Measurements from ENCODE around the gene NAALADL2.

- TF ChIP-seq CTCF (IDR thresholded peaks at IDR 0.05; ENCODE audit: control extremely low read depth in 1 of 3, insufficient read depth in 1 of 3, low read depth in 1 of 3, low read length in 3 of 3) = no peak
- no peak for TF ChIP-seq TEAD4 (IDR thresholded peaks at IDR 0.05; ENCODE audit: low read depth, low read length)
- no peak for TF ChIP-seq EGR1 (IDR thresholded peaks at IDR 0.05; ENCODE audit: borderline replicate concordance, low read depth, low read length)
- TF ChIP-seq POU5F1 (IDR thresholded peaks at IDR 0.05; ENCODE audit: low read depth, low read length) = no peak
- TF ChIP-seq HDAC6 (IDR thresholded peaks at IDR 0.05; ENCODE audit: low read depth, low read length) = no peak
- no peak for TF ChIP-seq BRCA1 (IDR thresholded peaks at IDR 0.05; ENCODE audit: low read depth, low read length)
- TF ChIP-seq MAX (IDR thresholded peaks at IDR 0.05) = no peak
- TF ChIP-seq CBX8 (IDR thresholded peaks at IDR 0.05; ENCODE audit: borderline replicate concordance, low read depth, low read length) = no peak
These were observed 575.4 kb downstream of the NAALADL2 start for GRCh38 chr3:175434561-175434960.
